HL-60 (cell line): ENCODE data around the gene SSTR4.

ENCODE experiments used
- DNase-seq, 2 experiments: peaks; one replicate each; pipeline ENCODE4 v3.0.0-alpha.2; 2010 to 2020; ENCODE audit warnings: low read depth in 1 of 2, low spot score in 1 of 2
- H3K27ac ChIP-seq: fragments of 250-450 bp; sonication (Bioruptor Pico); replicated peaks from 2 replicates; pipeline ENCODE4 v1.5.1; 2020; ENCODE audit warnings: mild to moderate bottlenecking, moderate library complexity
- H3K27me3 ChIP-seq: fragments of 250-450 bp; sonication (Bioruptor Pico); 2 replicates; pipeline ENCODE4 v1.5.1; 2021; ENCODE audit warnings: mild to moderate bottlenecking, moderate library complexity; ENCODE audit not compliant: insufficient read depth, poor library complexity, severe bottlenecking
- H3K4me3 ChIP-seq: replicated peaks from 2 replicates; pipeline ENCODE4 v1.5.1; 2011; ENCODE audit warnings: mild to moderate bottlenecking, control low read depth, low read length; ENCODE audit not compliant: insufficient read depth
- CTCF ChIP-seq: IDR thresholded peaks from one replicate; pipeline ENCODE4 v1.5.1; 2011; ENCODE audit warnings: low read length, control low read depth, inconsistent platforms; ENCODE audit not compliant: insufficient read depth
- GABPA ChIP-seq: IDR thresholded peaks from 2 replicates; pipeline ENCODE4 v1.6.1; 2012; ENCODE audit warnings: low read depth
- POLR2AphosphoS5 ChIP-seq: IDR thresholded peaks from 2 replicates; pipeline ENCODE4 v1.6.1; 2012; ENCODE audit warnings: low read depth
- REST ChIP-seq: IDR thresholded peaks from 2 replicates; pipeline ENCODE4 v1.6.1; 2012; ENCODE audit warnings: low read depth; ENCODE audit not compliant: insufficient replicate concordance
- SPI1 ChIP-seq: IDR thresholded peaks from 2 replicates; pipeline ENCODE4 v1.6.1; 2012; ENCODE audit warnings: low read depth, mild to moderate bottlenecking, borderline replicate concordance

The SSTR4 gene

GRCh38 chr20:23000232-23000947, 34.7 kb upstream of the SSTR4 start:
- DNase-seq = no peak
- Histone ChIP-seq H3K27ac (no peak overlapping the region), H3K4me3 (no peak overlapping the region), H3K27me3 (no peaks in the 10 kb centered on the region)
- no peak for TF ChIP-seq CTCF
- no peak for TF ChIP-seq SPI1
- no peak for TF ChIP-seq POLR2AphosphoS5
- TF ChIP-seq GABPA = no peak
- TF ChIP-seq REST = no peak

- no peak overlapping the region for H3K4me3 ChIP-seq
- no peak overlapping the region for H3K27ac ChIP-seq
- TF ChIP-seq CTCF = no peak
- TF ChIP-seq POLR2AphosphoS5 = peak; percentile 58; the same call in 1 of the 2 replicates
- no peaks in the 10 kb centered on the region for H3K27me3 ChIP-seq
- DNase-seq = peak; percentile 65 to 79
Observed at GRCh38 chr20:23002276-23002675, 32.8 kb upstream of the SSTR4 start.

- TF ChIP-seq GABPA (no peak), POLR2AphosphoS5 (no peak), CTCF (no peak), REST (no peak), SPI1 (no peak)
- Histone ChIP-seq H3K27ac (no peak overlapping the region), H3K4me3 (no peak overlapping the region)
Observed at GRCh38 chr20:23003077-23003635, 32.0 kb upstream of the SSTR4 start.

More at GRCh38 chr20:23003077-23003635, 32.0 kb upstream of the SSTR4 start:
- H3K27me3 ChIP-seq = no peaks in the 10 kb centered on the region
- no peak for DNase-seq
